Trophoblast cell (in vitro differentiated cells and primary cell): ENCODE data around the gene PHIP.

ENCODE experiments used
- DNase-seq, 2 donors: peaks; one replicate each; pipeline ENCODE4 v3.0.0-alpha.2; 2016
- H2AFZ ChIP-seq: 2 replicates; pipeline ENCODE4 v1.6.1; 2013; ENCODE audit warnings: low read length, moderate library complexity, mild to moderate bottlenecking; ENCODE audit not compliant: insufficient read depth, poor library complexity
- H2AK5ac ChIP-seq: 2 replicates; pipeline ENCODE4 v1.6.1; 2013; ENCODE audit warnings: mild to moderate bottlenecking, low read length
- H2BK120ac ChIP-seq: 2 replicates; pipeline ENCODE4 v1.6.1; 2013; ENCODE audit warnings: low read length, mild to moderate bottlenecking, moderate library complexity; ENCODE audit not compliant: insufficient read depth, poor library complexity
- H2BK12ac ChIP-seq: 2 replicates; pipeline ENCODE4 v1.6.1; 2013; ENCODE audit warnings: mild to moderate bottlenecking, low read length, moderate library complexity
- H2BK5ac ChIP-seq: 2 replicates; pipeline ENCODE4 v1.6.1; 2013; ENCODE audit warnings: low read length, low read depth, moderate library complexity, mild to moderate bottlenecking; ENCODE audit not compliant: poor library complexity
- H3K14ac ChIP-seq: 2 replicates; pipeline ENCODE4 v1.6.1; 2013; ENCODE audit warnings: mild to moderate bottlenecking, low read length
- H3K18ac ChIP-seq: 2 replicates; pipeline ENCODE4 v1.6.1; 2013; ENCODE audit warnings: mild to moderate bottlenecking, low read length
- H3K23ac ChIP-seq: 2 replicates; pipeline ENCODE4 v1.6.1; 2013; ENCODE audit warnings: low read length
- H3K27ac ChIP-seq: 2 replicates; pipeline ENCODE4 v1.5.1; 2013; ENCODE audit warnings: low read depth, mild to moderate bottlenecking, inconsistent platforms, low read length, moderate library complexity
- H3K27me3 ChIP-seq: 2 replicates; pipeline ENCODE4 v1.6.1; 2013; ENCODE audit warnings: inconsistent platforms, mild to moderate bottlenecking, low read length, moderate library complexity; ENCODE audit not compliant: insufficient read depth
- H3K36me3 ChIP-seq, 2 experiments: 1 replicate in 1 of 2; 2 replicates in 1 of 2; pipeline ENCODE4 v1.6.1; 2013; ENCODE audit warnings: low read length in 2 of 2, mild to moderate bottlenecking in 2 of 2, moderate library complexity in 1 of 2; ENCODE audit not compliant: insufficient read depth in 2 of 2, control insufficient read depth in 1 of 2
- H3K4ac ChIP-seq: 2 replicates; pipeline ENCODE4 v1.6.1; 2013; ENCODE audit warnings: low read depth, mild to moderate bottlenecking, low read length, moderate library complexity
- H3K4me1 ChIP-seq, 2 experiments: 1 replicate in 1 of 2; 2 replicates in 1 of 2; pipeline ENCODE4 v1.6.1; 2013; ENCODE audit warnings: low read length in 2 of 2, mild to moderate bottlenecking in 2 of 2, moderate library complexity in 1 of 2; ENCODE audit not compliant: insufficient read depth in 2 of 2, control insufficient read depth in 1 of 2
- H3K4me2 ChIP-seq: 2 replicates; pipeline ENCODE4 v1.6.1; 2013; ENCODE audit warnings: inconsistent platforms, mild to moderate bottlenecking, low read length, moderate library complexity
- H3K4me3 ChIP-seq: 2 replicates; pipeline ENCODE4 v1.5.1; 2013; ENCODE audit warnings: mild to moderate bottlenecking, low read depth, low read length, inconsistent platforms
- H3K79me1 ChIP-seq: one replicate; pipeline ENCODE4 v1.6.1; 2013; ENCODE audit warnings: low read length
- H3K79me2 ChIP-seq: 2 replicates; pipeline ENCODE4 v1.6.1; 2013; ENCODE audit warnings: low read length, mild to moderate bottlenecking; ENCODE audit not compliant: control insufficient read depth, insufficient read depth, poor library complexity
- H3K9ac ChIP-seq: 2 replicates; pipeline ENCODE4 v1.6.1; 2013; ENCODE audit warnings: mild to moderate bottlenecking, low read length
- H3K9me3 ChIP-seq: 2 replicates; pipeline ENCODE4 v1.6.1; 2013; ENCODE audit warnings: low read depth, mild to moderate bottlenecking, control low read depth, inconsistent platforms, low read length; ENCODE audit not compliant: insufficient read depth
- H4K12ac ChIP-seq: 2 replicates; pipeline ENCODE4 v1.6.1; 2013; ENCODE audit warnings: low read depth, mild to moderate bottlenecking, low read length, moderate library complexity
- H4K8ac ChIP-seq: 2 replicates; pipeline ENCODE4 v1.6.1; 2013; ENCODE audit warnings: low read depth, mild to moderate bottlenecking, low read length, moderate library complexity
- H4K91ac ChIP-seq: one replicate; pipeline ENCODE4 v1.6.1; 2013; ENCODE audit warnings: low read depth, mild to moderate bottlenecking, low read length, moderate library complexity
- WGBS: extraction: QIAGEN DNeasy Blood & Tissue Kit; methylation state at CpG from one replicate; pipeline ENCODE4 v1.1.7; 2013; ENCODE audit warnings: missing lambda C conversion rate; ENCODE audit not compliant: insufficient read length, insufficient coverage; ENCODE audit errors: extremely low coverage; 5-methylcytosine and 5-hydroxymethylcytosine counted together

Gene PHIP

DNA sequence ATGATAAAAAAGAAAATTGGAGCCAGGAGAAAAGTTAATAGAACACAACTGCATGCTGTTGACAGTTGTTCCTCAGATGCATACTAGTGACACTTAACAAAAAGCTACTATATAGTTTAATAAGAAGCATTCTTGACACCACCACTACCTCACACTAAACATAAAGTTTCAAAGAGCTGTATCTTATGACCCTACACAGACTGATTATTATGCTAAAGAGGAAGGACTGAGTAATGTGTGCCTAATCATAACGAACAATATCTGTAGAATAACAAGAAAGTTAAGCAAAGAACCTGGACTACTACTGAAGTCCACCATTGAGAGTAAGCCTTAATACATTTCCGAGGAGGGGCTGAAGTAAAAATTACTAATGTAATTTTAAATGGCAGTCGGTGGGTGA is 110.9 kb downstream of the PHIP start:
- Histone ChIP-seq H3K36me3 (peaks cover 4 to 10% of the 10 kb centered on the region in 2 experiments), H4K12ac (no peak overlapping the region), H3K9me3 (no peaks in the 10 kb centered on the region), H3K4me1 (no peaks in the 10 kb centered on the region), H3K18ac (no peak overlapping the region), H4K8ac (no peak overlapping the region), H3K4me3 (no peak overlapping the region), H3K79me1 (no peaks in the 10 kb centered on the region), H3K4ac (no peak overlapping the region), H3K27me3 (no peaks in the 10 kb centered on the region), H3K14ac (no peak overlapping the region), H2BK120ac (no peak overlapping the region), H2AFZ (no peak overlapping the region), H2BK5ac (no peak overlapping the region), H3K27ac (no peak overlapping the region), H3K4me2 (no peak overlapping the region), H2AK5ac (no peak overlapping the region), H2BK12ac (no peak overlapping the region), H3K23ac (no peak overlapping the region), H3K9ac (no peak overlapping the region), H4K91ac (no peak overlapping the region), H3K79me2 (no peaks in the 10 kb centered on the region)
- DNase-seq, result no peak
- WGBS, result no CpG with 5 or more reads among the region's 3 CpGs

DNA sequence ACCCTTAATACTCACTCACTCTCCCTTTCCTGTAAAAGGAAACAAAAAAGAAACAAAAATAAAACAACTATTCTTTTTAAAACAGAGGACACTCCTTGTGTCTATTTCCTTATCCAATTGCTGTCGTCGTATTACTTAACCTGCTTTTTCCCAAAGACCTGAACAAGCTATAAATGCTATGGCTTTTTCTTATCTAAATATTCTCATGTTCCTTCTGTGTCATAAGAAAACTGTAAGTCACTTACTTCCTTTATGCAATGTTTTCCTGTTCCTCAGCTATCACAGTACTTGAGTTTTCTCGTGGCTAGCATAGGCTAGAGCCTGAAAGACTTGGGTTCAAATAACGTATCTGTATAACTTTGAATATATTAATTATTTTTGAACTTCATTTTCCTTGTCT is 111.5 kb downstream of the PHIP start:
- Histone ChIP-seq H4K8ac (no peak overlapping the region), H3K4me2 (no peak overlapping the region), H2BK120ac (no peak overlapping the region), H2AFZ (no peak overlapping the region), H3K4me1 (no peaks in the 10 kb centered on the region), H3K79me1 (no peaks in the 10 kb centered on the region), H3K27me3 (no peaks in the 10 kb centered on the region), H3K9ac (no peak overlapping the region), H3K9me3 (no peaks in the 10 kb centered on the region), H2BK12ac (no peak overlapping the region), H3K79me2 (no peaks in the 10 kb centered on the region), H3K23ac (no peak overlapping the region), H4K12ac (no peak overlapping the region), H3K27ac (no peak overlapping the region), H2BK5ac (no peak overlapping the region), H3K18ac (no peak overlapping the region), H3K4me3 (no peak overlapping the region), H3K4ac (no peak overlapping the region), H2AK5ac (no peak overlapping the region), H3K36me3 (peaks cover 4 to 10% of the 10 kb centered on the region in 2 experiments), H3K14ac (no peak overlapping the region), H4K91ac (no peak overlapping the region)
- no CpG with 5 or more reads among the region's 4 CpGs for WGBS
- no peak for DNase-seq

DNA sequence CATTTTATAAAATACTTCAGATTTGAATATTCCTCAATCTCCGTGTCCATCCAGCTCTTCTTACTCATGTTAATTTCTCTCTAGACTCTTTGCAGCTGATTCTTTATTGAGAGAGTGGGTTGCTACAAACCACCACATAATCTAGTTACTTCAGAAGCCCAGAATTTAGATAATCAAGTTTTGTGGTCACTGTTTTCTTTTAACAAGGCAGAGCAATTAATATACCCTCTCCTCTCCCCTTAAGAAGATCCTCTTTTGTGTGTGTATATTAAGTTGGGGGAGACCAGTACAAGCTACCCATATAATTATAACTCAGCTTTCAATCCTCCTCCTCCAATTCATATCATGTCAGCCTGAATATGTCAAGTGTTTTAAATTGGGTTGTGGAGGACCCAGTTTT is 115.6 kb downstream of the PHIP start:
- no peaks in the 10 kb centered on the region for H3K27me3 ChIP-seq
- DNase-seq, result no peak
- WGBS, result no CpG with 5 or more reads among the region's 1 CpG
- H3K79me2 ChIP-seq, result no peaks in the 10 kb centered on the region
- no peak overlapping the region for H4K8ac ChIP-seq
- no peak overlapping the region for H2AFZ ChIP-seq
- H3K36me3 ChIP-seq, result peaks cover 2 to 3% of the 10 kb centered on the region in 2 experiments
- no peaks in the 10 kb centered on the region for H3K9me3 ChIP-seq
- H4K91ac ChIP-seq, result no peak overlapping the region
- no peaks in the 10 kb centered on the region for H3K4me1 ChIP-seq
- no peak overlapping the region for H3K4ac ChIP-seq
- no peak overlapping the region for H2BK120ac ChIP-seq
- H2AK5ac ChIP-seq, result no peak overlapping the region
- H3K23ac ChIP-seq, result no peak overlapping the region
- no peak overlapping the region for H3K14ac ChIP-seq
- H3K4me2 ChIP-seq, result no peak overlapping the region
- no peak overlapping the region for H3K18ac ChIP-seq
- no peak overlapping the region for H4K12ac ChIP-seq
- H3K9ac ChIP-seq, result no peak overlapping the region
- no peak overlapping the region for H2BK5ac ChIP-seq
- H3K79me1 ChIP-seq, result no peaks in the 10 kb centered on the region
- H3K4me3 ChIP-seq, result no peak overlapping the region
- no peak overlapping the region for H2BK12ac ChIP-seq
- no peak overlapping the region for H3K27ac ChIP-seq

DNA sequence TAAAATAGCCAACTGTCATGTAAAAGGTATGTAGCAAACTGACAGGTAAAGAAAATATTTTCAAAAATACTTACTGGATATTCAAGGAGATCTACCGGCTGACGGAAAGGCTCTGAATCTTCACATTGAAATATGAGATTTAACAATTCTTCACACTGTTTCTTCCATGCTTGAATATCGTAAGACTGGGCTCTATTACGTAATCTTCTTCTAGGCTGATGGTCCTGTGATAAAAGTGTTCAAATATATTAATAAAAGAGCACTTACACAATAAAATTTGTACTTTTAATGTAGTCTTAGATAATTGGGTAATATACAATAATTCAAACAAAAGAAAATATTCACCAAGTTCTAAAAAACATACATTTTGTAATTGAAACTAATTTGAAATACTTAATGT is 123.3 kb downstream of the PHIP start:
- peaks cover 6 to 10% of the 10 kb centered on the region in 2 experiments for H3K36me3 ChIP-seq
- no peak overlapping the region for H2BK120ac ChIP-seq
- no CpG with 5 or more reads among the region's 4 CpGs for WGBS
- no peak overlapping the region for H2AK5ac ChIP-seq
- no peak overlapping the region for H2BK5ac ChIP-seq
- H2BK12ac ChIP-seq, result no peak overlapping the region
- no peaks in the 10 kb centered on the region for H3K9me3 ChIP-seq
- no peak overlapping the region for H3K27ac ChIP-seq
- H3K14ac ChIP-seq, result no peak overlapping the region
- H3K18ac ChIP-seq, result no peak overlapping the region
- H3K4me3 ChIP-seq, result no peak overlapping the region
- no peak overlapping the region for H4K91ac ChIP-seq
- H3K79me2 ChIP-seq, result no peaks in the 10 kb centered on the region
- no peak overlapping the region for H3K9ac ChIP-seq
- no peaks in the 10 kb centered on the region for H3K27me3 ChIP-seq
- no peaks in the 10 kb centered on the region for H3K79me1 ChIP-seq
- DNase-seq, result no peak
- H2AFZ ChIP-seq, result no peak overlapping the region
- no peak overlapping the region for H3K4me2 ChIP-seq
- H4K12ac ChIP-seq, result no peak overlapping the region
- no peak overlapping the region for H3K4ac ChIP-seq
- no peak overlapping the region for H4K8ac ChIP-seq
- no peak overlapping the region for H3K23ac ChIP-seq
- H3K4me1 ChIP-seq, result no peaks in the 10 kb centered on the region
